ENCODE data around the gene PTCSC3.
"Not testable (repeated sequence)": the region's sequence is repeated elsewhere in the genome, so short reads cannot be mapped to it uniquely, and the experiment has no call there.

PTCSC3 gene

DNA sequence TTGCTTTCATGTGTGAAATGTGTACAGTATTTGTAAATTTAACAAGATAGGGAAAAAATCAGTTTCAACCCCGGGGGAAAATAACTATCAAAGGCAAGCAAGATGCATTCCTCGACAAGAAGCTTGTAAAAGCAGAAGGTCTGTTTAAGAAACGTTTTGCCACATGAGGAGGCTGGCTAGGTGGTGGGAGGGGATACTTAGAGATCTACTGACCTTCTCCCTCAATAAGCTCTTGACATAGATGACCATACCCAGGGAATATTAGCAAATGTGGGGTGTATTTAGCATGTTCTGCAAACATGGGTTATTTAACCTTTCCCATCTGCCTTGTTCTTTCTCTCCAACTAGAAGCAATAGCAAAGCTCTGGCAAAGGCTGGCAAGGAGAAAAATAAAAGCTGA, 4.9 kb downstream of the PTCSC3 start:
- DNase-seq = no peak

DNA sequence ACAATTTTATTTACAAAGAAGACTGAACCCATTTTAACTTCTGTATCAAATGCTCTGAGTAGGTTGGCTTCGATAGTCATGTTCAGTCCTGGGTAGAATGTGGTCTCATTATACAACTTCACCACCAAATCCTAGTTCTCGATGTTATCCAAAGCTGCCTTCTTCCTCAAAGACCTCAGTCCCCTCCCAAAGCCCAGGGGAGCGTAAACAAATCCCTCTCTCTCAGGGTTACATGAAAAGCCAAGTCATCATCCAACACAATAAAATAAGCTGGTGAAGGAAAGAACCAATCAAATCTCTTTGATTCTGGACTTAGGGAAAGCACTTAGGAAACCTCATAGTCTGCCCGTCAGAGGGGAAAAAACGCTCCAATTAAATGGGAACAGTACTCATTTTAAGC, 9.1 kb downstream of the PTCSC3 start:
- no peak for DNase-seq

DNA sequence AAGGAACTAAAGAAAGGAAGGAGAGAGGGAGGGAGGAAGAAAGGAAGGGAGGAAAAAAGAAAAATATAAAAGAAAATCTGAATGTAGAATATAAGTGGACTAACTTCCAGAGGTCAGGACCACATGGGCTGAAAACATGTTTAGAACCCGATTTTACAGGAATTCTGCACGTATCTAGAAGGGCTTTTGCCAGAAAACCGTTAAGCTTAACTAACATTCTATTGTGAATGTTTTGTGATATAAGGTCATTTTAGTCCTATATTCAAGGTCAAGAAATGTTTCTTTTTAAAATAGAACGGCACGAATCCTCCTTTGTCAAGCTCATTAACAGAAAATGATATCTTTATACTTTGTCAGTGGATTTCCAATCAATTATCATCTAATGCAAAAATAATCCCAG, 13.1 kb downstream of the PTCSC3 start:
- DNase-seq = no peak

DNA sequence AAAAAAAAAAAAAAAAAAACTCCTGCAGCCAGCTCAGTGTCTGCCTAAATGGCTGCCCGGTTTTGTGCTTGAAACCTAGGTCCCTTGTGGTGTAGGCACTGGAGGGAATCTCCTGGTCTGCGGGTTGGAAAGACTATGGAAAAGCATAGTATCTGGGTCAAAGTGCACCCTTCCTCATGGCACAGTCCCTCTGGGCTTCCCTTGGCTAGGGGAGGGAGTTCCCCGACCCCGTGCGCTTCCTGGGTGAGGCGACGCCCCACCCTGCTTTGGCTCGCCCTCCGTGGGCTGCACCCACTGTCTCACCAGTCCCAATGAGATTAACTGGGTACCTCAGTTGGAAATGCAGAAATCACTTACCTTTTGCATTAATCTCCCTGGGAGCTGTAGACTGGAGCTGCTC, 14.3 kb downstream of the PTCSC3 start:
- no peak for DNase-seq

DNA sequence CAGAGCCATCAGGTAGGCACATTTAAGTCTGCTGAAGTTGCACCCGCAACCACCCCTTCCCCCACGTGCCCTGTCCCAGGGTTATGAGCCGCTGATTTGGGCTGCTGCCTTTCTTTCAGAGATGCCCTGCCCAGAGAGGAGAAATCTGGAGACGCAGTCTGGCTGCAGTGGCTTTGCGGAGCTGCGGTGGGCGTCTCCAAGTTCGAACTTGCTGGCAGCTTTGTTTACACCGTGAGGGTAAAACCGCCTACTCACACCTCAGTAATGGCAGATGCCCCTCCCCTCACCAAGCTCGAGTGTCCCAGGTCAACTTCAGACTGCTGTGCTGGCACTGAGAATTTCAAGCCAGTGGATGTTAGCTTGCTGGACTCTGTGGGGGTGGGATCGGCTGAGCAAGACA, 14.7 kb downstream of the PTCSC3 start:
- no peak for DNase-seq

DNA sequence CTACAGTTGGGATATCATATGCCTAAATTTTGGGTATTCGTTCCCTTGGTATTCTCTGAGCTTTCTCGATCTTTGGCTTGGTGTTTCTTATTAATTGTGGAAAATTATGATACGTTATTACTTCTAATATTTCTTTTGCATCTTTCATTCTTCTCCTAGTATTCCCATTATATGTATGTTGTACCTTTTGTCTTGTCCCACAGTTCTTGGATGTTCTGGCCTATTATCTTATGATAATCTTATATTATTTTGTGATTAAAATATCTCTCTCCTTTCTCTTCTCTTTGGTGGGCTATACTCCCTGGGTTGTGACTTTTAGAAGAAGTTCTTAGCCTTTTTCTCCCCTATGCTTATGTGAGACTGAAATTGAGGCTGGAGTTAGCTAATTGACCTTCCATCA, 25.2 kb downstream of the PTCSC3 start:
- DNase-seq = no peak

DNA sequence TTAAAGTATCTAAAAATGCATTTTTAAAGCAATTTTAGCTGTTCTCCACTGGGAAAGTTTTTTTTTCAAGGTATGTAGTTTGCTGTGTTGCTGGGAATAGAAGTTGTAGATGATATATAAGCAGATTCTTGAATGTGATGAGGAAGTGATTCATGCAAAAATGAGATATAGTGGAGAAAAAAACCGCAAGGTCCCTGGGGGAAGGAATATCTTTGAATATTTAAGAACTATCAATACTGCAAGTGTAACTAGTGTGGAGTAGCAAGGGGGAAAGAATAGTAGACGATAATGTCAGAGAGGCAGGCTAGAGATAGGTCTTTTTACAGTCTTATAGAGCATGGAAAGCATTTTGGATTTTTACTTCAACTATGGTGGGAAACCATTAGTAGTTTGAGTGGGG, 42.5 kb downstream of the PTCSC3 start:
- no peak for DNase-seq

DNA sequence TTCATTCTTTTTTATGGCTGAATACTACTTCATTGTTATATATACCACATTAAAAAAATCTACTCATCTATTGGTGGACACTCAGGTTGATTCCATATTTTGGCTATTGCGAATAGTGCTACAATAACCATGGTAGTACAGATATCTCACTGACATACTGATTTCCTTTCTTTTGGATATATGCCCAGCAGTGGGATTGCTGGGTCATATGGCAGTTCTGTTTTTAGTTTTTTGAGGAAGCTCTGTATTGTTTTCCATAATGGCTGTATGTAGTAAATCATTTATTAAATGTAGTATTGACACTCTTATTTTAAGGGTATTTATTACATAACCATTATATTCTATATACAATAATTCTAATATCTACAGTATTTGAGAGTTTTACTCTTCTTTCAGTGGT, 43.7 kb downstream of the PTCSC3 start:
- DNase-seq = no peak

DNA sequence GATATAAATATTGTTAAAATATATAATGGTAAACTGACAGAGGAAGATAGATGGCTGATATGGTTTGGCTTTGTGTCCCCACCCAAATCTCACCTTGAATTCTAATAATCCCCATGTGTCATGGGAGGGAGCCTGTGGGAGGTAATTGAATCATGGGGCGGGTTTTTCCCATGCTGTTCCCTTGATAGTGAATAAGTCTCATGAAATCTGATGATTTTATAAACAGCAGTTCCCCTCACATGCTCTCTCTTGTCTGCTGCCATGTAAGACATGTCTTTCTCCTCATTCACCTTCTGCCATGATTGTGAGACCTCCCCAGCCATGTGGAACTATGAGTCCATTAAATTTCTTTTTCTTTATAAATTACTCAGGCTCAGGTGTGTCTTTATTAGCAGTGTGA, 46.3 kb downstream of the PTCSC3 start:
- no peak for DNase-seq

DNA sequence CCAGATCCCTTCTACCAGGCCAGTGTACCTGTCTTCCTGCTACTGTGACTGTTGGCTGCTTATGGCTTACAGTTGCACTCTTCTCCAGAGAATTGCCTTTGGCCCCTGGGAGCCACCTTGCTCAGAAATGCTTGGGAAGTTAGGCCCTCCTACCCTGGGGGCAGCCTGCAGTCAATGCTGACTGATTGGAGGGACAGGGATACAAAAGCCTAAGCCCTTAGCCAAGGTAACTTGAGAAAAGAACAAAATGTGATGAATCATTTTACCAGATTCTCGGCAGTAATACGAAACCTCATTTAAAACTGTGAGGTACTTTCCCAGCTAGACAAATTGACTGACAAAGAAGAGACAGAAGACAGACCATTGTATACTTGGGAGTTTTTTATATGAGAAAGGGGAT, 47.3 kb downstream of the PTCSC3 start:
- no peak for DNase-seq

DNA sequence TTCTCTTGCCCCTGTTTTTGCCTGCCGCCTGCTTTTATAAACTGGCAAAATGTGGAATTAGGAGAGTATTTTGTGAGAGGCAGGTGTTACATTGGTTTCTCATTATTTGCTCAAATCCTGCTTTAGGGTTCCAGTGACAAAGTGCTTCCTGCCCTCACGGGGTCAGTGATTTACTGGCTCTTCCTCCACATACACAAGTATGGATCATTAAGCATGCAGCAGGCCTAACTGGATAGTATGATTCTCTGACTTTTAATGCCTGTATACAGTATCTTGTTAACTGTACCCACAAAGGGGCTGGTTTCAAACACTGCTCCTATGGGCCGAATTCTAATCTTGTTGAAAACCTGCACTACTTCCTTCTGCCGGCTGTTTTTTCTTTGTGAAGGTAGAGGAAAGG, 63.2 kb downstream of the PTCSC3 start:
- DNase-seq = no peak

DNA sequence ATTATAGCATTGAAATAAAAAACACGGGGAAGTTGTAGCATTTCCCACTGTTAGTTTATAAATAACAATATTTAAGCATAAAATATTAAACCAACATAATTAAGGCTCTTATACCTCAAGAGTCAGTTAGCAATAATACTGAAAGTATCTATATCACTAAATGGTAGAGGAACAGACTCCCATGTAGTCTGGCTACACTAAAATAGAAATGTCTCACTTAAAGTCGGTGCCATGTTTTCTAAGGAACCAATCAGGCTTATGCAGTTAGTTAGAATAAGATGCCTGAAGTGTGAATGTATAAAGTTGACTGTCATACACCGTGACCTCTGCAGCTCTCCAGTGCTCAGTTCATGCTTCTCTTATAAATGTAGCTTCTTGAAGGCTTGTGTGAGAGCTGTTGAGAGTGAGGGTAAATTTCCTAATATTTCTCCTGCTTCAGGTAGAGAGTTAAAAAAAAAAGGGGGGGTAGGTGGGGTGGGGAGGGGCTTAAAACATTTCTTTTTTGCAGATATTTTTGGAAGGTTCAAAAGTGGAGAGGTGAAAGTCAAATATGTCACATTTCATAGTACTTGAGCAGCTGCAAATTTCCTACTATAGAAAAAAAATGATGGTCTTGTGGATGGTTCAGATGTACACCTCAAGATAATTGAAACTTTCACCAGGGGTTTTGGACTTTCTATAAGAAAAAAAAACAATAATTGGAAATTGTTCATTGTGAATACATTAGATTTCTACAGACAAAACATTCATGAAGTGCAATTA, 64.5 kb downstream of the PTCSC3 start:
- DNase-seq = no peak

DNA sequence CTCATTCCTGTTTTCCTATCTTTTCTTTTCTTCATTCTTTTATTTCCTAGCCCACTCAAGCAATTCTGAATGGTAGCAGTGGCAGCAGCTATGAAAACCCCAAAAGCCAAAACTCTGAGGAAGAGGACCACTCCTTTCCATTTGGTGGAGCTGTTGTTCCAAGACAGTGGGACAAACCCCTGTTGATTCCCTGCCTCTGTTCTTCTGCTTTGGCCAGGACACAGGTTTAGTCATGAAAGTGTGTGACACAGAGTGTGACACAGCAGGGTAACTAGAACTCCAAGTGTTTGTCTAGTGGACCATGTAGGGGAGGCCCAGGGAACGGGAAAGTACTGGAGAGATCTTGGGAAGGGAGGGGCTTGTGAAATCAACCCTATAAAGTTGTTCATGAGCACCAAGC, 71.1 kb downstream of the PTCSC3 start:
- no peak for DNase-seq

DNA sequence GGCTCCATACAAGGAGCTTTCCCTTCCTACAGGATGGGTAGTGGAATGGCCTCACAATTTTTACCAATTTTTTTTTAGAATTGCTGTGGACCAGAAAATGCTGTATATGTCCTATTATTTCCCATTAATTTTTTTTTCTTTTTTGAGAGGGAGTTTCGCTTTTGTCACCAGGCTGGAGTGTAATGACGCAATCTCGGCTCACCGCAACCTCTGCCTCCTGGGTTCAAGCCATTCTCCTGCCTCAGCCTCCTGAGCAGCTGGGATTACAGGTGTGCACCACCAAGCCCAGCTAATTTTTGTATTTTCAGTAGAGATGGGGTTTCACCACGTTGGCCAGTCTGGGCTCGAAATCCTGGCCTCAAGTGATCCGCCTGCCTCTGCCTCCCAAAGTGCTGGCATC, 72.3 kb downstream of the PTCSC3 start:
- not testable (repeated sequence) for DNase-seq

DNA sequence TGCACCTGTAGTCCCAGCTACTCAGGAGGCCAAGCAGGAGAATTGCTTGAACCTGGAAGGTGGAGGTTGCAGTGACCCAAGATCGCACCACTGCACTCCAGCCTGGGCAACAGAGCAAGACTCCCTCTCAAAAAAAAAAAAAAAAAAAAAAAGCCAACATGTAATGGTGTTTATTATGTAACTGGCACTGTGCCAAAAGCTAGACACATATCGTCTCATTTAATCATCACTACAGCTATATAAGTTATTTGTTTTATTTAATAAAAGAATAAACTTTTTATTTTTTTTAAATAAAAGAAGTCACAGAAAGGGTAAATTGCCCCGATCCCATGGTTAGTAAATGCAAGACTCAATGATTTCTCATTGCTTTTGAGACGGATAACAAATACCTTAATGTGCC, 76.9 kb downstream of the PTCSC3 start:
- no peak for DNase-seq

DNA sequence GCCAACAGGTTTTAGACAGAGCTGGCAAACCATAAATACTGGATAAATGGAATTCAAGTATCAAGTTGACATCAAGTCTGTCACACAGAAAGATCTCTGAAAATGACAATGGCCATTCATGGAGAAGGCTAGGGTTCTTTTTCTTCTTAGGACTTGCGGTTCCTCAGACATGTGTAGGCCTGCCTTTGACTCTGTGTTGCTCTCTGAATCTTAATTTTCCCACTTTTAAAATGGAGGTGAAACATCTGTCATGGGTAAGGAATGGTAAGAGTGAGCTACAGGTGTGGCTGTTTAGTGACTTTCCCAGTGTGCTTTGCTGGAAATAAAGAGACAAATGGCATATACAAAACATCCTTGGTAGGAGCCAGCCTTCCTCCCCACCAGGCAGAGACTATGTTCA, 79.2 kb downstream of the PTCSC3 start:
- no peak for DNase-seq

DNA sequence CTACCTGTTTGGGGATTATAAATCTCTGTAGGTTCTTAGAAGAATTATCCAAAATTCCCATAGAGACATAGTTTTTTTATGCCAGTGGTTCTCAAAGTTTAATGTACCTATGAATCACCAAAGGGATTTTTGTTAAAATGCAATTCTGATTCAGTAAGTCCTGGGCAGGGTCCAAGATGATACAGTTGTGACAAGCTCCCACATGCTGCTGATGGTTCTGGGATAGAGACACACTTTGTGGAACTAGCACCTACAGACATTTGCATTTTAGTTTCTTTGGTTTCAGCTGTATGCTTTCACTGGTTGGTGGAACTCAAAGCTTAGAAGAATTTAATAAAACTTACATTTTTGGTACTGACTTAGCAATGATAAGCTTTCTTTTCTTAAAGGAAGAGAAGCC, 80.4 kb downstream of the PTCSC3 start:
- DNase-seq = no peak

DNA sequence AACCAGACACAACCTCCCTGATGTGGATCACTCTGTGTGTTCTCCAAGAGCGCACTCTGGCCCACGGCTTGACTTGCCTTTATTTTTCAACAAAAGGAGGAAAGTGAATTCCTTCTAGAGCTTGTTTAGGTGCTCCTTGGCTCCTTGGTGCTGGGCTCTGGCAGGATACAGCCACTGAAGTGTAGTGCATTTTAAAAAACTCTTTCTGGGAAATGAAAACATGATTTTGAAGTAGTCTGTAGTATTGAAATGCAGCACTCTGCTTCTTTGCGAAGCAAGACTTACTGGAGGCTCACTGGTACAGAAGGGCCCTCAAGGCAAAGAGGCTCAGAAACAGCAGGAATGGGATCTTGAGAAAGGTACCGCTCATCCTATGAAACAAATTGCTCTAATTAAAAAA, 81.6 kb downstream of the PTCSC3 start:
- DNase-seq = no peak

DNA sequence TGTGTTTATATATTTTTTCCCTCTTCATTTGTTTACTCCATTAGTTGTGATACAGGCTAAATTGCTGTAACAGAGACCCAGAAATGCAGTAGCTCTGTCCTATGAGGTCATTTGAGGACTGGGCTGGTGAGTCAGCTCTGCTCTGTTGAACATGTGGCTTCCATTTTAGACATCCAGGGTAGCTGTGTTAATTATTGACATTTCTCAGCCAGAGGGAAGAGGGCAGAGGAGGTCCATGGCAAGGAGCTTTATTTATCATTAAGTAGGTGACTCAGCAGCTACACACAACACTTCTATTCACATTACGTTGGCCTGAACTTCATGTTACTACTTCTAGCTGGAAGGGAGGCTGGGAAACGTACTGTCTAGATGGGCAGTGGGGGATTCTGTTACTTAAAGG, 85.4 kb downstream of the PTCSC3 start:
- DNase-seq = no peak

DNA sequence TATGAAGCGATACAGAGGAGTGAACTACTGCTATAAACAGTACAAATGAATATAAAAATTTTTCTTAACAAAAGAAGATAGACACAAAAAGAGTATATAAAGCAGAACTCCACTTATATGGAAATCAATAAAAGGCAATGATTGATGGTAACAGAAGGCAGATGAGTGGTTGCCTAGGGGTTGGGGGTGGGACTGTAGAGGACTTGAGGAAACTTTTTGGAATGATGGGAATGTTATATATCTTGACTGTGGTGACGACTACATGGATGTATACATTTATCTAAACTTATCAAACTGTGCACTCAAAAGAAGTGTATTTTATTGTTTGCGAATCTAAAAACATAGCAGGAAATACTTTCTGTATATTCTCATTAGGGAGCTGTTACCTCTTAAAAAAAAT, 89.1 kb downstream of the PTCSC3 start:
- DNase-seq = no peak

DNA sequence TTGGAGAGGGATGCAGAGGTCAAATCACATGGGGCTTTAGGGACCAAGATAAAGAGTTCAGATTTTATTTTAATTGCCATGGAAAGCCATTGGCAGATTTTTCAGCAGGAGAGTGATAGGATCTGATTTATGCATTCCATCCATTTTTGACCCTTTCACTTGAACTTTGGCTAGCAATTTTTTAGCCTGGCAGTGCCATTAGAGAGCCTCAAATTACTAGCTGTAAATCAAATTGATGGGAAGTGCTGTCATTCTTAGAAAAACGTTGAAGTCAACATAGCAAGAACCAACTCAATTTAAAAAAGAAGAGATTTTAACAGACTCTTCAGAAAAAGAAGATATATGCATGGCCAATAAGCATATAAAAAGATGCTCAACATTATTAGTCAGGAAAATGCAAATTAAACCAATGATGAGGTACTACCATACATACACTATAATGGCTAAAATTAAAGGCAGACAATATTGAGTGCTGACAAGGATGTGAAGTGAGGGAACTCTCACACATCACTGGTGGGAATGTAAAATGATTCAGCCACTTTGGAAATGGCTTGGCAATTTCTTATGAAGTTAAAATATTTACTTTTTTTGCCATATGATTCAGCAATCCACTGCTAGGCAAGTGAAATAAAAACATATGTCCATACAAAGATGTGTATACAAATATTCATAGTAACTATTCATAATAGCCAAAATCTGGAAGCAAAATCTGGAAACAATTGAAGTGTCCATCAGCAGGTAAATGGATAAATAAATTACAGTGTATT, 89.7 kb downstream of the PTCSC3 start:
- no peak for DNase-seq

DNA sequence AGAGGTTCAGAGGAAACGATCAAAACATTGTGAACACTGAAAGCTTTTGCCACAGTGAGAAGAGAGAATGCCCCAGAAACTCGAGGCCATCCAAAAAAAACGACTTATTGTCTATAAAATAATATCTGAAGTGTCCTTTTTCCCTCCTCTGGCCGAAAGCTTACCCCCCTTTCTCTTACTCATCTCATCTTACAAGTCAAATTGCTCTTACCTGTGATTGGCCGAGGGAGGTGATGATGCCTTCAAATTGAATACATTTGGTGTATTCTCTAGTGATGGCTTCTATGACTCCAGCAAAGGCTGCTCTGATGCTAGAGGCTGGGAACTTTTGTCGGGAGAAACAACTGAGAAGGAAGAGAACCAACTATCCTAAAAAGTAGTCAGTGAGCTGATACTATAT, 90.7 kb downstream of the PTCSC3 start:
- no peak for DNase-seq
